OCI-LY3 (cell line): ENCODE results near the gene CRAMP1.

Experiments
- CTCF ChIP-seq: fragments of 200-600, 300-600 bp; sonication (generic); IDR thresholded peaks from 2 replicates; pipeline ENCODE4 v1.5.1; 2014; ENCODE audit warnings: antibody characterized with exemption, low read length, low read depth
- EZH2phosphoT487 ChIP-seq: fragments of 200-600 bp; shearing (Covaris generic); IDR thresholded peaks from 2 replicates; pipeline ENCODE4 v1.6.1; 2018; ENCODE audit warnings: antibody characterized with exemption, mixed run types, low read depth

GRCh38 chr16:1696863-1697262 is 84.7 kb downstream of the CRAMP1 start:
- no peak for TF ChIP-seq CTCF
- TF ChIP-seq EZH2phosphoT487 = no peak
